Measurements from ENCODE around the gene KIF5A. TPM values are rescaled to one million over a fixed set of nuclear protein-coding genes. Genes with fewer than 3 reads are reported as not detected.

Gene KIF5A
- total and polyA plus RNA-seq, 7 donors = 0.01 to 0.21 (median 0.09) TPM; not detected in 1

GRCh38 chr12:57534991-57535543 is 14.8 kb upstream of the KIF5A start:
- H3K4me3 ChIP-seq = no peak overlapping the region
- TF ChIP-seq, protein P1, sequence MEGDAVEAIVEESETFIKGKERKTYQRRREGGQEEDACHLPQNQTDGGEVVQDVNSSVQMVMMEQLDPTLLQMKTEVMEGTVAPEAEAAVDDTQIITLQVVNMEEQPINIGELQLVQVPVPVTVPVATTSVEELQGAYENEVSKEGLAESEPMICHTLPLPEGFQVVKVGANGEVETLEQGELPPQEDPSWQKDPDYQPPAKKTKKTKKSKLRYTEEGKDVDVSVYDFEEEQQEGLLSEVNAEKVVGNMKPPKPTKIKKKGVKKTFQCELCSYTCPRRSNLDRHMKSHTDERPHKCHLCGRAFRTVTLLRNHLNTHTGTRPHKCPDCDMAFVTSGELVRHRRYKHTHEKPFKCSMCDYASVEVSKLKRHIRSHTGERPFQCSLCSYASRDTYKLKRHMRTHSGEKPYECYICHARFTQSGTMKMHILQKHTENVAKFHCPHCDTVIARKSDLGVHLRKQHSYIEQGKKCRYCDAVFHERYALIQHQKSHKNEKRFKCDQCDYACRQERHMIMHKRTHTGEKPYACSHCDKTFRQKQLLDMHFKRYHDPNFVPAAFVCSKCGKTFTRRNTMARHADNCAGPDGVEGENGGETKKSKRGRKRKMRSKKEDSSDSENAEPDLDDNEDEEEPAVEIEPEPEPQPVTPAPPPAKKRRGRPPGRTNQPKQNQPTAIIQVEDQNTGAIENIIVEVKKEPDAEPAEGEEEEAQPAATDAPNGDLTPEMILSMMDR (IDR thresholded peaks at IDR 0.05) = no peak
- H3K36me3 ChIP-seq (ENCODE audit: insufficient read depth in 1 of 2, low read depth in 1 of 2) = peaks cover 34 to 94% of the 10 kb centered on the region in 2 donors
- H3K27ac ChIP-seq = no peak overlapping the region
- H3K27me3 ChIP-seq (ENCODE audit: insufficient read depth in 3 of 3, low read length in 2 of 3) = no peaks in the 10 kb centered on the region
- 89 to 95% (median 91%) methylated on average over 3 of the region's 3 CpGs for WGBS, 3 donors
- H3K4me1 ChIP-seq = no peaks in the 10 kb centered on the region
- intact Hi-C loops (cut with DNase I) = no loop called here
- ATAC-seq (no peak), DNase-seq (no peak)
- H3K9me3 ChIP-seq = no peaks in the 10 kb centered on the region

- H3K27ac ChIP-seq = no peak overlapping the region
- no peaks in the 10 kb centered on the region for H3K9me3 ChIP-seq
- no peaks in the 10 kb centered on the region for H3K27me3 ChIP-seq (ENCODE audit: insufficient read depth in 3 of 3, low read length in 2 of 3)
- TF ChIP-seq, protein P1 (IDR thresholded peaks at IDR 0.05) = no peak
- no peaks in the 10 kb centered on the region for H3K4me1 ChIP-seq
- WGBS, 3 donors = 73 to 85% (median 74%) methylated on average over 6 of the region's 6 CpGs
- no peak for ATAC-seq
- DNase-seq = no peak
- H3K4me3 ChIP-seq = no peak overlapping the region
- intact Hi-C loops (cut with DNase I) = no loop called here
- peaks cover 32 to 94% of the 10 kb centered on the region in 2 donors for H3K36me3 ChIP-seq (ENCODE audit: insufficient read depth in 1 of 2, low read depth in 1 of 2)
Observed at GRCh38 chr12:57535764-57536596, 13.9 kb upstream of the KIF5A start.

- intact Hi-C loops (cut with DNase I) = no loop called here
- Histone ChIP-seq H3K4me3 (no peak overlapping the region), H3K36me3 (ENCODE audit: insufficient read depth in 1 of 2, low read depth in 1 of 2) (peaks cover 32 to 94% of the 10 kb centered on the region in 2 donors), H3K27me3 (ENCODE audit: insufficient read depth in 3 of 3, low read length in 2 of 3) (no peaks in the 10 kb centered on the region), H3K4me1 (no peaks in the 10 kb centered on the region), H3K27ac (no peak overlapping the region), H3K9me3 (no peaks in the 10 kb centered on the region)
- TF ChIP-seq, protein P1 (IDR thresholded peaks at IDR 0.05) = no peak
- WGBS, 3 donors = 97 to 100% (median 100%) methylated on average over 1 of the region's 1 CpG
- ATAC-seq = no peak
- DNase-seq = no peak
Observed at GRCh38 chr12:57536597-57536942, 13.3 kb upstream of the KIF5A start.

DNA sequence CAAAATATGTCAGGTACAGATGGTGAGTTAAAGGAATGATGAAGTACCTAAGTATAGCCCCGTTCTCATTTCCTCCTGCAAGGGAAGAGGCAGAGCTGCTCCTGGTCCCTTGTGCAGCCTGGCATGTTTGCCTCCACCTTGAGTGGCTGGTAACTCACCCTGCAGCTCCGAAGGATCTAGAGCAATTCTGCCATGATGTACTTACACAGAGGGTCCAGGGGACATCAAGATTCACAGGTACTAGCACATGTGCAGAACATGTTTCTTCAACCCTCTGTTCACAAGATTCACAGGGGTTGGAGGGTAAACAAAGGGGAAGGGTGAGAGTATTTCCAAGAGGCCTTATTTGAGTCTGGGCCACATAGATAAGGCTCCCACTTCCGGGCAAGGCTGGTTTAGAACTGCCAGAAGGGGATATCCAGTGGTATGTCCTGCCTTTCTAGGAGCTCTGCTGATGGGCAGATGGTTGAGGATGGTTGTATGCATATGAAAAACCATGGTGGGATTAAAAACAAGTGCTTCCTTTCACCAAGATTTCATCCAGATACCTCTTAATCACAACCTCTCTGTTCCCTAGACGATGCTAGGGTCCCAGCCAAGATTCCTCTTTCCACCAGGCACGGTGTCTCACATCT is 10.6 kb upstream of the KIF5A start:
- Histone ChIP-seq H3K4me3 (no peak overlapping the region), H3K9me3 (no peaks in the 10 kb centered on the region), H3K4me1 (no peaks in the 10 kb centered on the region), H3K36me3 (ENCODE audit: insufficient read depth in 1 of 2, low read depth in 1 of 2) (peaks cover 13 to 87% of the 10 kb centered on the region in 2 donors), H3K27me3 (ENCODE audit: insufficient read depth in 3 of 3, low read length in 2 of 3) (no peaks in the 10 kb centered on the region), H3K27ac (no peak overlapping the region)
- TF ChIP-seq, protein P1 (IDR thresholded peaks at IDR 0.05) = no peak
- DNase-seq (no peak), ATAC-seq (no peak)
- 84 to 90% (median 90%) methylated on average over 5 of the region's 5 CpGs for WGBS, 3 donors
- intact Hi-C loops (cut with DNase I) = no loop called here
